Renal cortical epithelial cell (primary cell): ENCODE measurements around the gene NFATC4. TPM values are rescaled to one million over a fixed set of nuclear protein-coding genes. Genes with fewer than 3 reads are reported as not detected.
A peak's percentile ranks its signal among the peaks of the same experiment; 100 is the strongest.
"Not testable (repeated sequence)": the region's sequence is repeated elsewhere in the genome, so short reads cannot be mapped to it uniquely, and the experiment has no call there.

ENCODE experiments used
- DNase-seq: peaks from one replicate; pipeline ENCODE4 v3.0.0-alpha.2; 2011; ENCODE audit warnings: low read depth
- total RNA-seq: library from RNA; depleted of rRNA; stranded (reverse); fragments of >200 nt; gene quantifications from 2 replicates; pipeline ENCODE4 v1.2.3, GENCODE V29; 2014

Gene NFATC4
- total RNA-seq, 1 donor from 2014 or later = 6.7 TPM

- peak; percentile 83 for DNase-seq
These were observed 1.1 kb upstream of the NFATC4 start for GRCh38 chr14:24366721-24367513.

DNA sequence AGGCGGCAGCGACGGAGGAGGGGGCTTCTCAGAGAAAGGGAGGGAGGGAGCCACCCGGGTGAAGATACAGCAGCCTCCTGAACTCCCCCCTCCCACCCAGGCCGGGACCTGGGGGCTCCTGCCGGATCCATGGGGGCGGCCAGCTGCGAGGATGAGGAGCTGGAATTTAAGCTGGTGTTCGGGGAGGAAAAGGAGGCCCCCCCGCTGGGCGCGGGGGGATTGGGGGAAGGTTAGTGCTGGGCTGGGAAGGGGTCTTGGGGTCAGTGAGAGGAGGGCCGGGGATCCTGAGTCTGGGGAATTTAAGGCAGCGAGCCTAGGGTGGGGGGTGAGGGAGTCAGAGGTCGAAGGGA, 203 bp downstream of the NFATC4 start:
- no peak for DNase-seq

- DNase-seq = no peak
These were observed 723 bp downstream of the NFATC4 start for GRCh38 chr14:24368562-24369252.

GRCh38 chr14:24369463-24369862, 1.5 kb downstream of the NFATC4 start:
- DNase-seq = no peak

DNA sequence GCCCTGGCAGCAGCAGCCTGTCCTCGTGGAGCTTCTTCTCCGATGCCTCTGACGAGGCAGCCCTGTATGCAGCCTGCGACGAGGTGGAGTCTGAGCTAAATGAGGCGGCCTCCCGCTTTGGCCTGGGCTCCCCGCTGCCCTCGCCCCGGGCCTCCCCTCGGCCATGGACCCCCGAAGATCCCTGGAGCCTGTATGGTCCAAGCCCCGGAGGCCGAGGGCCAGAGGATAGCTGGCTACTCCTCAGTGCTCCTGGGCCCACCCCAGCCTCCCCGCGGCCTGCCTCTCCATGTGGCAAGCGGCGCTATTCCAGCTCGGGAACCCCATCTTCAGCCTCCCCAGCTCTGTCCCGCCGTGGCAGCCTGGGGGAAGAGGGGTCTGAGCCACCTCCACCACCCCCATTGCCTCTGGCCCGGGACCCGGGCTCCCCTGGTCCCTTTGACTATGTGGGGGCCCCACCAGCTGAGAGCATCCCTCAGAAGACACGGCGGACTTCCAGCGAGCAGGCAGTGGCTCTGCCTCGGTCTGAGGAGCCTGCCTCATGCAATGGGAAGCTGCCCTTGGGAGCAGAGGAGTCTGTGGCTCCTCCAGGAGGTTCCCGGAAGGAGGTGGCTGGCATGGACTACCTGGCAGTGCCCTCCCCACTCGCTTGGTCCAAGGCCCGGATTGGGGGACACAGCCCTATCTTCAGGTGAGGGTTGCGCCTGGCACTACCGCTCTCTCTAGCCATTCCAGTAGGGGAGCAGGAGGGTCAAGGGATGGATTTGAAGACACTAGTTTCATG, 2.1 kb downstream of the NFATC4 start:
- DNase-seq = no peak

DNA sequence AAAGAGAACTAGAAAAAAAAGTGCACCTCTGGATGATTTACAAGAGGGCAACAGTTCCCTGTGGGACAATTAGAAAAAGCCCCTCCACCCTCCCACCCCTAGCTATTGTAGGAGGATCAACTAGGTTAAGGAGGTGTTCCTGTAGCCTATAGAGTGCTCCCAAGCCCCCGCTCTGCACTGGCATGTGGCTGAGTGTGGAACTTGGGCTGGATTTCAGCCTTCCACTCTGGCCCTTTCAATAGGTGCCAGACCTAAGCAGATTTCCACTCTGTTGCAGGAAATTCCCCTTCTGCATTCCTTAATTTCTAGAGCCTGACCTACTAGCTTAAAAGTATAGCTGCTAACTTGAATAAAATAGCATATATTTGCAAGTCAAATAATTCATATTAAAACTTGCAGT, 2.8 kb downstream of the NFATC4 start:
- no peak for DNase-seq

DNA sequence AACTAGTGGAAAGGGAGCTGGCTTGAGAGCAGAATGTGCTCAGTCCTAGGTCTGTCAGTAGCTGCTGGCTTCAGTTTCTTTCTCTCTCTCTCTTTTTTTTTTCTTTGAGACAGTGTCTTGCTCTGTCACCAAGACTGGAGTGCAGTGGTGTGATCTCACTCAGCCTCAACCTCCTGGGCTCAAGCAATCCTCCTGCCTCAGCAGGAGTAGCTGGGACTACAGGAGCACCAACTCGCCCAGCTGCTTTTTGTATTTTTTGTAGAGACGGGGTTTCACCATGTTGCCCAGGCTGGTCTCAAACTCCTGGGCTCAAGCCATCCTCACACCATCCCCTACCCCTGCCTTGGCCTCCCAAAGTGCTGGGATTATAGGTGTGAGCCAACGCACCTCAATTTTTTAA, 3.6 kb downstream of the NFATC4 start:
- not testable (repeated sequence) for DNase-seq

DNA sequence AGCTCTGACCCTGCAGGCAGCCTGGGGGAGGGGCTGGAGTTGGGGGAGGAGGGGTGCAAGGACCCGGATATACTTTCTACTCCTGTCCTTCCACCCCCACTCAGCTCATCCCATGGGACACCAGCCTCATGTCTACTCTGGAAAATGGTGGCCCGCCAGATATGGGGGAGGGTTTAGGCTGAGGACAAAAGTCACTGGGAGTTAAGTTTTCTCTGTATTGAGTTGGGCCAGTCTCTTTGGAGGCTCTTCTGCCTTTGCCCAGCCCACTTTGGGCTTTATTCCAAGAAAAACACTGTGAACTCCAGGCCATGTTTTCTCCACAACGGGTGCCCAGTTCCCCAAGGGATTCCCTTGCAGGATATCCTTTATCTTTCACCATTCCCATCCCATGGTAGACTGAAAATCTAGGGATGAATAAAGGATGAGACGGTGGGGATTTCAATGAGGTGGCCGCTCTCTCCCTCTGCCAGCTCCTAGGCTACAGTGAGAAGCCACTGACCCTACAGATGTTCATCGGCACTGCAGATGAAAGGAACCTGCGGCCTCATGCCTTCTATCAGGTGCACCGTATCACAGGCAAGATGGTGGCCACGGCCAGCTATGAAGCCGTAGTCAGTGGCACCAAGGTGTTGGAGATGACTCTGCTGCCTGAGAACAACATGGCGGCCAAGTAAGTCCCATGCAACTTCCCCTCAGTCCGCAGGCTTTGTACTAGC, 4.9 kb downstream of the NFATC4 start:
- no peak for DNase-seq

DNA sequence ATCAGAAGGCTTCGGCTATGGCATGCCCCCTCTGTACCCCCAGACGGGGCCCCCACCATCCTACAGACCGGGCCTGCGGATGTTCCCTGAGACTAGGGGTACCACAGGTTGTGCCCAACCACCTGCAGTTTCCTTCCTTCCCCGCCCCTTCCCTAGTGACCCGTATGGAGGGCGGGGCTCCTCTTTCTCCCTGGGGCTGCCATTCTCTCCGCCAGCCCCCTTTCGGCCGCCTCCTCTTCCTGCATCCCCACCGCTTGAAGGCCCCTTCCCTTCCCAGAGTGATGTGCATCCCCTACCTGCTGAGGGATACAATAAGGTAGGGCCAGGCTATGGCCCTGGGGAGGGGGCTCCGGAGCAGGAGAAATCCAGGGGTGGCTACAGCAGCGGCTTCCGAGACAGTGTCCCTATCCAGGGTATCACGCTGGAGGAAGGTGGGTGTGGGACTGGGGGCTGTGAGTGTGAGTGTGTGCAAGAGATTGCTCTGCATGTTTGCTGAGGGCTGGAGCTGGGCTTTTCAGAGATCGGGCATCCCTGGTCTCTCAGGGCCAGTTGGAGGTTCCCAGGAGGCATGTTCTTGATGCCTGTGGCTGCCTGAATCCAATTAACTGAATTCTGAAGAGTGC, 8.6 kb downstream of the NFATC4 start:
- DNase-seq = no peak

DNA sequence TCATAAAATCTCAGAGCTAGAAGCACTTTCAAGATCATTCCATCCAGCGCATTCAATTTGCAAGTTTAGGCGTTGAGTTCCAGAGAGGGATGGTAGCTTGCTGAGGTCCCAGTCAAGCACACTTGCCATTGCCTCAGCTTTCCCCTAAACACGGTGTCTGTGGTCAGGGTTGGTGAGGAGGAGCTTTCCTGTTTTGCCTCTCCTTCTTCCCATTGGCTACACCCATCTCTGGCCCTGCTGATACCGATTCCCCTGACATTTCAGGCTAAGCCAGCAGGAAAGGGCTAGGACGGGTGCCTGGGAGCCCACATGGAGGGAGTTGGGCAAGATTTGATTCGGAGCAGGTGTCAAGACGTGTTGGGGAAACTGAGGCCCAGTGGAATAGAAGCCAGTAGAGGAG, 9.1 kb downstream of the NFATC4 start:
- DNase-seq = no peak

GRCh38 chr14:24377657-24378056, 9.7 kb downstream of the NFATC4 start:
- DNase-seq = no peak

GRCh38 chr14:24378327-24378726, 10.3 kb downstream of the NFATC4 start:
- DNase-seq = no peak

DNA sequence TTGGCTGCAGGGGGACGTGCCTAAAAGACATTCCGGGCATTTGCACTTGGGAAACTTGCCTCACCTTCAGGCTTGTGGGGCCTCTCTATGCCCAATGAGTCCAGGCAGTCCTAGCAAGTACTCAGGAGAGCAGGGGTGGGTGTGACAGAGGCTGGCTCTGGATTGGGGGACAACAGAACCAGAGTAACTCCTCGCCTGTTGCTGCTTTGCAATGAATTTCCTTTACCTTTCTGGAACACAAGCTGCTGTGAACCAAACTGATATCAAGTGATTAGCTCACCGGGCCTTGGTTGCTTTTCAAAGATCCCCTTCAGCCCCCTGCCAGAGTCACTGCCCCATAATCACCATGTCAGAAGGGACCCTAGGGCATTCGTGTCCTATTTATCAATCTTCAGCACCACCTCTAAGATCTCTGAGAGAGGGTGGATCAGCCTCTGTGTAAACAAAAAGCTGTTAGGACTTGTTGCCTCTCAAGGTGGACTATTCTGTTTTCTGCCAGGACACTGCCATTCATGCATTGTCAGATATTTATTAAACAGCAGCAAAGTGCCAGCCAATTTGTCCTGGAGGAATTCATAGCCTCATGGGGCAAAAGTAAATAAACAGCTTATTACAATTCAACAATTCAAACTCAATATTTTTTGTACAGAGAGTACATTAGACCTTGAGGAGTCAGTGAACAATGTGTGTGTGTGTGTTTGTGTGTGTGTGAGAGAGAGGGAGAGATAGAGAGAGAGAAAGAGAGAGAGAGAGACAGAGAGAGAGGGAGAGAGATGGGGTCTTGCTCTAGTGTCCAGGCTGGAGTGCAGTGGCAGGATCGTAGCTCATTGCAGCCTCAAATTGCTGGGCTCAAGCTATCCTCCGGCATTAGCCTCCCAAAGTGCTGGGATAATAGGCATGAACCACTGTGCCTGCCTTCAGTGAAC, 11.3 kb downstream of the NFATC4 start:
- DNase-seq = no peak

GRCh38 chr14:24379907-24380730, 12.1 kb downstream of the NFATC4 start:
- DNase-seq = no peak

DNA sequence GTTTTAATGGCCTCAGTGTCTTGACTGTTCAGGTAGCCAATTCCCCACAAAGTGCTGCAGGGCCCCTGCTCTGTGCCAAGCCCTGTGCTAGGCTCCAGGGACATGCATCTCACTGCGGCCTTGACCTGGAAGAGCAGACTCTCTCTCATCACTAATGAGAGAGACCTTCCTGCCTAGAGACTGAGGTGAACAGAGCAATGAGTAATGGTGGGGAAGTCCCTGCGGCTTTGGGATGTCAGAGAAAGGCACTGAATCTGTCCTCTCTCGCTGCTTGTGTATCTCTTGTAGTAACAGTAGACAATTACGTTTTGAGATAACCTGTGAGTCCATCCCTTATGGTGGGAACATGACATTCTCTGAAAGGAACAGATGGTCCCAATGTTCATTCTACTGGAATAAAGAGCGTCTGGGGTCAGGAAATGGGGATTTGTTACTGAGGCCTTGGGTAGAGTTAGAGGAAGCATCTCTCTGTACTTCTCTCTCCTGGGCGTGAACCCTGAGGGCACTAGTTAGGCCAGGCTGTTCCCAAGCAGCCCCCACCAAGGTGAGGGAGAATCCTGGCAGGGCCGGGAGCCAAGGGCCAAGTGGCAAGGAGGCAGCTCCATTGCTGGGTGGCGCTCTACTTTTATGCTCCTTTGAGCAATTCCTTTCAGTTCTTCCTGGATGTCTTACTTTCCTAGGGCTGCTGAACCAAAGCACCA, 13.5 kb downstream of the NFATC4 start:
- no peak for DNase-seq

GRCh38 chr14:24382064-24382371, 14.0 kb downstream of the NFATC4 start:
- no peak for DNase-seq

GRCh38 chr14:24384169-24384568, 16.2 kb downstream of the NFATC4 start:
- no peak for DNase-seq

GRCh38 chr14:24385524-24385923, 17.5 kb downstream of the NFATC4 start:
- no peak for DNase-seq

GRCh38 chr14:24387009-24387345, 19.0 kb downstream of the NFATC4 start:
- DNase-seq = no peak
